Immature natural killer cell (primary cell): Measurements from ENCODE around the gene CNPY1. TPM values are rescaled to one million over a fixed set of nuclear protein-coding genes. Genes with fewer than 3 reads are reported as not detected.
"Not testable (repeated sequence)": the region's sequence is repeated elsewhere in the genome, so short reads cannot be mapped to it uniquely, and the experiment has no call there.

Experiments
- DNase-seq, 3 donors: peaks; one replicate each; pipeline ENCODE4 v3.0.0; 2022; ENCODE audit warnings: mixed read lengths in 1 of 3
- H3K27ac Mint-ChIP-seq, 6 donors: one replicate each; pipeline ENCODE4 v1.8.0; 2020; ENCODE audit warnings: mixed read lengths in 6 of 6, mild to moderate bottlenecking in 5 of 6, inconsistent platforms in 4 of 6, moderate library complexity in 3 of 6
- H3K27me3 Mint-ChIP-seq, 3 donors: one replicate each; pipeline ENCODE4 v1.8.0; 2020 to 2021; ENCODE audit warnings: low read depth in 3 of 3, mild to moderate bottlenecking in 3 of 3, mixed read lengths in 3 of 3, moderate library complexity in 3 of 3, inconsistent platforms in 1 of 3
- H3K36me3 Mint-ChIP-seq, 3 donors: one replicate each; pipeline ENCODE4 v1.8.0; 2020; ENCODE audit warnings: mixed read lengths in 3 of 3, inconsistent platforms in 2 of 3, mild to moderate bottlenecking in 2 of 3
- H3K4me1 Mint-ChIP-seq, 2 donors: one replicate each; pipeline ENCODE4 v1.8.0; 2020; ENCODE audit warnings: inconsistent platforms in 2 of 2, mild to moderate bottlenecking in 2 of 2, mixed read lengths in 2 of 2, moderate library complexity in 1 of 2
- H3K4me3 Mint-ChIP-seq, 5 donors: one replicate each; pipeline ENCODE4 v1.8.0; 2020; ENCODE audit warnings: mild to moderate bottlenecking in 5 of 5, mixed read lengths in 5 of 5, inconsistent platforms in 3 of 5, moderate library complexity in 3 of 5
- H3K9me3 Mint-ChIP-seq, 6 donors: one replicate each; pipeline ENCODE4 v1.8.0; 2020; ENCODE audit warnings: mild to moderate bottlenecking in 6 of 6, mixed read lengths in 6 of 6, inconsistent platforms in 4 of 6, moderate library complexity in 3 of 6
- polyA plus RNA-seq, 3 donors: library from polyadenylated mRNA; unstranded; fragments of 300-500 nt; fragmentation: Illumina TruSeq; gene quantifications; one replicate each; pipeline ENCODE4 v1.2.3, GENCODE V29; 2021

The CNPY1 gene
- polyA plus RNA-seq: not detected

DNA sequence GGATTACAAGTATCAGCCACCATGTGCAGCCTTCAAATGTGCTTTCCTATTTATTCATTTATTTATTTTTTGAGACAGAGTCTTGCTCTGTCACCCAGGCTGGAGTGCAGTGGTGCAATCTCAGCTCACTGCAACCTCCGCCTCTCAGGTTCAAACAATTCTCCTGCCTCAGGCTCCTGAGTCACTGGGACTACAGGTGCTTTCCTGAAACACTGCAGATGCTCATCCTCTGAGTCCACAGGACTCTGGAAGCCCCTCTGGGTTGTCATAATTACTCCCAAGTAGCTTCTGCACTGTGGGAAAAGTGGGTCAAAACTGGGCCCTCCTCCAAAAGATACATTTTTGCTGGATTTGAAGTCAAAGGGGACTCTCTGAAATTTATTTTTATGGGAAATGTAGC, at the start of gene CNPY1:
CNPY1 (minus strand) TSS at position 111 of the 400 bp plus-strand sequence. CDS start 630 bp downstream, outside the sequence.
- H3K9me3 Mint-ChIP-seq, H3K36me3 Mint-ChIP-seq, H3K27ac Mint-ChIP-seq, DNase-seq, H3K27me3 Mint-ChIP-seq, H3K4me3 Mint-ChIP-seq, H3K4me1 Mint-ChIP-seq: not testable (repeated sequence)

DNA sequence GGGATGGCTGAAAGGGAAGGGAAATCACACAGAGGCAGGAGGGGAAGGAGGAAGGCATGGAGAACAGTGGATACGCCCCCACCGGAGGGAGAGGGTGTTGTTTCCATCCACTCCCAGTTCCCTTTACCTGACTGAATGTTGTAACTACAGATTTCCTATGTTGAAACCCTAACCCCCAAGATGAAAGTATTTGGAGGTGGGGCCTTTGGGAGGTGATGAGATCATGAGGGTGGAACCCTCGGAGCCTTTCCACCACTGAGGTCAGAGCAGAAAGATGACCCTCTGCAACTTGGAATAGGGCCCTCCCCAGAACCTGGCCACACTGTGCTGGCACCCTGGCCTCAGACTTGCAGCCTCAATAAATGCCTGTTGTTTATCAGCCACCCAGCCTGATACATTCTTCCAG, 48.6 kb upstream of the CNPY1 start:
- Mint-ChIP-seq H3K36me3 (no peaks in the 10 kb centered on the region), H3K4me3 (no peak overlapping the region), H3K9me3 (no peaks in the 10 kb centered on the region), H3K4me1 (peaks cover 2 to 6% of the 10 kb centered on the region in 2 donors), H3K27ac (no peak overlapping the region), H3K27me3 (peaks cover 2 to 7% (median 5%) of the 10 kb centered on the region in 3 donors)
- DNase-seq: no peak

DNA sequence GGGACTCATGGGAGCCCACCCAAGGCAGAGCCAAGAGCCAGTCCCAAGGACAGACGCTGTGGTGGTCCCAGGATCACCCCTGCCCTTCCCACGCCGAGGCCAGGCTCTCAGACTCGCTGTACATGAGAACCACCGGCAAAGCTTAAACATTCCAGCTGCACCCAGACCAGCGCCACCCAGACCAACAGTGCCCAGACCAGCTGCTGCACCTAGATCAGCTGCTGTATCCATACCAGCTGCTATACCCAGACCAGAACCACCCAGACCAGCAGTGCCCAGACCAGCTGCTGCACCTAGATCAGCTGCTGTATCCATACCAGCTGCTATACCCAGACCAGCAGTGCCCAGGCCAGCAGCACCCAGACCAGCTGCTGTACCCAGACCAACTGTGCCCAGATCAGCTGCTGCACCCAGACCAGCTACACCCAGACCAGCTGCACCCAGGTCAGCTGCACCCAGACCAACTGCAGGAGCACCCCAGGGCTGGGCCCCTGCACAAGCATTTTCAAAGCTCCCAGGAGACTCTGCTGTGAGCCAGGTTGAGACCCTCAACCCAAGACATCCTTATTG, 47.9 kb upstream of the CNPY1 start:
- no peaks in the 10 kb centered on the region for H3K9me3 Mint-ChIP-seq
- no peak for DNase-seq
- H3K27ac Mint-ChIP-seq: no peak overlapping the region
- H3K27me3 Mint-ChIP-seq: peaks cover 2 to 7% (median 5%) of the 10 kb centered on the region in 3 donors
- H3K4me3 Mint-ChIP-seq: no peak overlapping the region
- no peaks in the 10 kb centered on the region for H3K36me3 Mint-ChIP-seq
- peaks cover 2 to 6% of the 10 kb centered on the region in 2 donors for H3K4me1 Mint-ChIP-seq

DNA sequence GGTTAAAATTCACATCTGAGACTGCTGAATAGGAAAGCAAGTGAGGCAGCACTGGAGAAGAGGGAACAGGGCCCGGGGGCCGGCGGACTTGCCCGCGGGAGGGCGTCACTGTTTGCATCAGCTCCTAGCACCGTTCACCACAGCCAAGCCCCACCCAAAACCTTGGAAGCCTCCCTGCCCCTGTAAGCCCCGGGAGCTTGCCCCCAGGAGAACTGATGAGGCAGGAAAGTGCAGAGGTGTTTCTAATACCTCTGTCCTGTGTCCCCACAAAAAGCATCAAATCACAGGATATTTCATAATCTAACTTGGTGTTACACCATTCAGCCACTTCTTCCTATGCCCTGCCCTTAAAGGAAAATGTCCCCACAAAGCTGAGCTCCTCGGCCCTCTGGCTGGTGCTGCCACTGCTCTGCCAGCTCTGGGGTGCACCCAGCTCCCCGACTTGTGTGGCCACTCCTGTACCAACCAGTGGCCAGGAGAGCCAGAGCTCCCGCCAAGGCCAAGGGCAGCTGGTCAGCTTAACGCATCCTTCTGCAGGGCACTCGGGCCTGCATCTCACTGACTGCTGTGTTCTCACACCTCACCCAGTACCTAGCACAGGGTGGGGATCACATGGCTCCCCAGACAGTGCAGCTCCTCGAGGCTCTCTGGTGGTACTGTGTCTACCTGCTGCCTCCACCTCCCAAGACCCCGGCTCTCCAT, 47.3 kb upstream of the CNPY1 start:
- Mint-ChIP-seq H3K4me1 (peaks cover 0 to under 1% of the 10 kb centered on the region in 2 donors), H3K4me3 (no peak overlapping the region), H3K36me3 (no peaks in the 10 kb centered on the region)

DNA sequence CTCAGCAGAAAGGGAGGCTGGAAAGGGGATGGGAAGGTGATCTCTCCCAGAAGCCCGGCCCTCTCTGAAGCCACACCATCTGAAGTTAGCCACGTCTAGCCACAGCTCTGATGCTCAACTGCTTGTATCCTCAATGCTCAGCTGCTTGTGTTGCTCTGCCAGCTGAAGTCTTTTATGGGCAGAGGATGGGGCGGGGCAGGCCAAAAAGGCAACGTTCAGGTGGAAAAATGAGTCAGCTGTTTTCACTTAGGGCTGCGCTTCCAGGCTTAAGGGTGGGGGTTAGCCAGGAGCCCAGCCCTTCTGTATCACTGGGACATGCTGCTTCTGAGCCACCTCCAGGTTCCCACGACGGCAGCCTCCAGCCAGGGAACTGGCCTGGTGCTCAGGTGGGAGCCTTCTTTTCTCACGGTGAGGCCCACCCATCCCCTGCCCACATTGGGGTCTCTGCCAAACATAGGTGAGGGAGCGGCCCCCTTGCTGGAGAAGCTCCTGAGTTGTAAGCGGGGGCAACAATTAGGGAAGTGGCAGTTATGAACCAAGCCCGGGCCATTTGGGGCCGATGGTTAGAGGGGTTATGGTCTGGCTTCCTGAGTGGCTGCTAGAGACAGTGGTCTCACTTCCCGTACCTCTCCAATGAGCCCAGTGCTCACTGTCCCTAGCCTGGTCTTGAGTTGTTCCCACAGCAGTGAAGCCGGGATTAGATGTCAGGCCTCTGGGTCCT, 44.9 kb upstream of the CNPY1 start:
- no peak for DNase-seq
- H3K9me3 Mint-ChIP-seq: peaks cover 0 to 1% (median 0%) of the 10 kb centered on the region in 6 donors
- no peaks in the 10 kb centered on the region for H3K36me3 Mint-ChIP-seq
- H3K27ac Mint-ChIP-seq: no peak overlapping the region
- H3K4me3 Mint-ChIP-seq: no peak overlapping the region
- peaks cover 5 to 15% (median 5%) of the 10 kb centered on the region in 3 donors for H3K27me3 Mint-ChIP-seq
- no peaks in the 10 kb centered on the region for H3K4me1 Mint-ChIP-seq

More for the DNA sequence above, 47.3 kb upstream of the CNPY1 start:
- no peak overlapping the region for H3K27ac Mint-ChIP-seq
- no peak for DNase-seq
- peaks cover 4% of the 10 kb centered on the region in 3 donors for H3K27me3 Mint-ChIP-seq
- H3K9me3 Mint-ChIP-seq: no peaks in the 10 kb centered on the region

DNA sequence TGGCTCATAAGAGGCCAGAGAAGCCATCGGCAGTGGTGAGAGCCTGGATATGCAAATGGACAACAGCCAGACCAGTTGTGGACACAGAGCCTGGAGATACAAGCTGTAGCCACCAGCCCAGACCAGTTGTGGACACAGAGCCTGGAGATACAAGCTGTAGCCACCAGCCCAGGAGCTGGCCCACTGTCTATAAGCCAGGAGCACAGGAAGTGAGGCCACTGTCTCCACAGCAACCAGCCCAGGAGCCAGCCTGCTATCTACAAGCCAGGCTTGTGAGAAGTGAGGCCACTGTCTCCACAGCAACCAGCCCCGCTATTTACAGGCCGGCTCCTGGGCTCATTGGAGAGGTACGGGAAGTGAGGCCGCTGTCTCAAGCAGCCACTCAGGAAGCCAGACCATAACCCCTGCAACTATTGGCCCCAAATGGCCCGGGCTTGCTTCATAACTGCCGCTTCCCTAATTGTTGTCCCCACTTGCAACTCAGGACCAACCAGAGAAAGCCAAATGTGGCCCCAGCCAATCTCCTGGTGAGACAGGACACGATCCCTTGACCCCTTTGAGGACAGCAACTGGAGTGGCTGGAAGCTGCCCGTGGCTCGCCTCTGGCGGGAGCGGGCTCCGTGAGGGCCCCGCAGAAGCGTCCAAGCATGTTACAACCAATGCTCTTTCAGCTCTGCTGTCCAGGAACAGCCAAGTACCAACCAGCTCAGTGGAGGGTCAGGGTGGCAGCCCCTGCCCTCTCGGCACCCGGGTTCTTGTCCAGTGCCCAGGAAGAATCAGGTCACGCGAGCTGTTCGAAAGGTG, 44.1 kb upstream of the CNPY1 start:
- peaks cover 5 to 19% (median 5%) of the 10 kb centered on the region in 3 donors for H3K27me3 Mint-ChIP-seq
- H3K27ac Mint-ChIP-seq: no peak overlapping the region

DNA sequence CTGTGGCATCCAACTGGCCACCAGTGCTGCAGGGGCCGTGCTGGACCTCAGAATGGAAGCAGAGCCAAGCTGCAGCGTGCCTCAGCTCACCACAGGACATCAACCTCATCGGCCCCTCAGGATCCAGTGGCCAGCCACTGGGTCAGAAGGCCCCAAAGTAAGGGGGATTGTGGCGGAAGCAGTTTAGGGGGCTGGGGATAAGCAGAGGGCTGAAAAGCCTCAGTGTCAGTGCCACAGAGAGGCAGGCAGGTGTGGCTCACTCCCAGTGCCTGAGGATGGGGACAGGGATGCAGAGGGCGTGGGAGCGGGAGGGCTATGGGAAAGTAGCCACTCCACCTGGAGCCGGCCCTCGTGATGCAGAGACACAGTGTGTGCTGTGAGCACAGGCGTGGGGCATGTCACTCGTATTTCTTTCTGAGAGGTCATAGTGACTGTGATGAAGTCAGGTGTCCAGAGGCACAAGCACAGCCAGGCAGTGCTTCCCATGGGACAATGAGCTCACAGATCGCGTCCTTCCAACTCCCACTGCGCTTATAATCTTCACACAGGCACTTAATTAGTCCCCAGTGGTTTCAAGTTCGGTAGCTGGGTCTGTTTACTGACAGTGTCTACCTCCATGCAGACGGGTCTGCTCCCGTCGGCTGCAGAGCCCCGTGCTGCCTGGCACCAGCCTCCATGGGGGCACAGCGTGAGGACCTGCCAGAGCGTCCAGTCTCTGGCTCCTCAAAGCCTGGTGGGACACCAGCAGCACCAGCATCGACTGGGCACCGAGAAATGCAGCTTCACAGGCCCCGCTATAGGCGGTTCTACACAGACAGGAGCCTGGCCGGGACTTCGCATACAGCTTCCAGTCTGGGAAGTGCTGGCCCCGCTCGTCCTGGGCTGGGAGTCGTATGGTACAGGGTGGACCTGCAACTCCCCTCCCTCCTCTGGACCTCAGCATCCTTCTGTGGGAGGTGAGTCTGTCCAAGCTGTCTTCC, 42.9 kb upstream of the CNPY1 start:
- H3K9me3 Mint-ChIP-seq: peaks cover 0 to 2% (median 0%) of the 10 kb centered on the region in 6 donors
- no peak overlapping the region for H3K4me3 Mint-ChIP-seq
- H3K36me3 Mint-ChIP-seq: no peaks in the 10 kb centered on the region
- no peaks in the 10 kb centered on the region for H3K4me1 Mint-ChIP-seq
- no peak overlapping the region for H3K27ac Mint-ChIP-seq
- peaks cover 5 to 19% (median 5%) of the 10 kb centered on the region in 3 donors for H3K27me3 Mint-ChIP-seq
- DNase-seq: no peak

More for the DNA sequence above, 44.1 kb upstream of the CNPY1 start:
- H3K4me1 Mint-ChIP-seq: no peaks in the 10 kb centered on the region
- H3K36me3 Mint-ChIP-seq: no peaks in the 10 kb centered on the region
- DNase-seq: no peak
- no peak overlapping the region for H3K4me3 Mint-ChIP-seq
- H3K9me3 Mint-ChIP-seq: peaks cover 0 to 2% (median 0%) of the 10 kb centered on the region in 6 donors

DNA sequence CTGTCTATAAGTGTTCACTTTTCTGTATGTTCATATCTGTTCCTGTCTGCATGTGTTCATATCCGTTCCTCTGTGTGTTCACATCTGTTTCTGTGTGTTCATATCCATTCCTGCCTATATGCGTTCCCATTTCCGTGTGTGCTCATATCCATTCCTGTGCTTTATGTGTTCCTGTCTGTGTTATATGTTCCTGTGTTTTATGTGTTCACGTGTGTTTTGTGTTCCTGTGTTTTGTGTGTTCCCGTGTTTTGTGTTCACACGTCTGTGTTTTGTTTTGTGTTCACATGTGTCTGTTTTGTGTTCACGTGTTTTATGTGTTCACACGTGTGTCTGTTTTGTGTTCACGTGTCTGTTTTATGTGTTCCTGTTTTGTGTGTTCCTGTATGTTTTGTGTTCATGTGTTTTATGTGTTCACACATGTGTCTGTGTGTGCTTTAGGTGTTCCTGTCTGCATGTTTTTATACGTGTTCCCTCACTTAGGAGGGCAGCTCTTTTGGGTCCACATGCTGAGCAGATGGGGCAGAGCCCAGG, 42.2 kb upstream of the CNPY1 start:
- peaks cover 5 to 23% (median 6%) of the 10 kb centered on the region in 3 donors for H3K27me3 Mint-ChIP-seq
- DNase-seq: no peak
- no peaks in the 10 kb centered on the region for H3K4me1 Mint-ChIP-seq
- peaks cover 0 to 2% (median 0%) of the 10 kb centered on the region in 6 donors for H3K9me3 Mint-ChIP-seq
- no peak overlapping the region for H3K4me3 Mint-ChIP-seq
- H3K27ac Mint-ChIP-seq: no peak overlapping the region
- no peaks in the 10 kb centered on the region for H3K36me3 Mint-ChIP-seq

DNA sequence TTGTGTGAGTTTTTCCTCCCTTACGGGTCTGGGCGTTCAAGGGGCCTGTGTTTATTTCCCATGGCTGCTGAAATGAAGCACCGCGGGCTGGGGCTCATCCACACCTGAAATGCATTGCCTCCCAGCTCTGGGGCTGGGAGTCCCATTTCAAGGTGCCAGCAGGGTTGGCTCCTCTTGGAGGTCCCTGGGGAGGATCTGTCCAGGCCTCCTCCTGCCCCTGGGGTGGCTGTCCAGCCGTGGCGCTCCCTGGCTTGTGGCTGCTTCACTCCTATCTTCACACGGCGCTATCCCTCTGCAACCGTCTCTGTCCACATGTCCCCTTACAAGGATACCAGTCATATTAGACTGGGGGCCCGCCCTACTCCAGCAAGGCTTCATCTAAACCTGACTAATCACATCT, 41.1 kb upstream of the CNPY1 start:
- no peak for DNase-seq
- peaks cover 2 to 27% (median 6%) of the 10 kb centered on the region in 3 donors for H3K27me3 Mint-ChIP-seq
- H3K36me3 Mint-ChIP-seq: no peaks in the 10 kb centered on the region
- H3K27ac Mint-ChIP-seq: no peak overlapping the region
- no peak overlapping the region for H3K4me3 Mint-ChIP-seq
- no peaks in the 10 kb centered on the region for H3K4me1 Mint-ChIP-seq
- H3K9me3 Mint-ChIP-seq: peaks cover 0 to 2% (median 0%) of the 10 kb centered on the region in 6 donors

DNA sequence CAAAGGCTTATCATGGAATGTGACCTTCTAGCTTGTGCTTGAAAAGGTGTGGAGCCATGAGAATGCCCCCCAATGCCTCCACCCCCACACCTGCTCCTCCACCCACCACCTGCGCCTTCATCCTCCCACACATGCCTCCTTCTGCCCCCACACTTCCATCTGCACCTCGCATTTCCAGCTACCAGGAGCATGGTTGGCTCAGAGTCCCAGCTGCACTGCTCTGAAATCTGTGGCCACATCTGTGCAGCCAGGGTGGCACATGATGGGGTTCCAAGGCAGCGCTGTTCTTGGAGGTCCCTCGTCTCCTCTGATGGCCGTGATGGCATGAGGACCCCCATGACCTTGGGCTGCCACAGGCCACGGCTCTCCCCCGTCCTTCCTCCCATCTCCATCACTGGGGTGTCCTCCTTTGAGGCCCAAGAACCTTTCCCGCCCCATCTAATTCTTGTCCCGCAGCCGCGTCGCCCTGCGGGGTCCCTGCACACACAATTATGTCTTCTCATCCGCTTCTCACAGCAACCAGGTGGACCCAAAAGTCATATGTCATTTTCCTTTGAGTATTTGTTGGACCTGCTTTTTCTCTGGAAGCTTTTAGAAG, 40.6 kb upstream of the CNPY1 start:
- no peak overlapping the region for H3K27ac Mint-ChIP-seq

DNA sequence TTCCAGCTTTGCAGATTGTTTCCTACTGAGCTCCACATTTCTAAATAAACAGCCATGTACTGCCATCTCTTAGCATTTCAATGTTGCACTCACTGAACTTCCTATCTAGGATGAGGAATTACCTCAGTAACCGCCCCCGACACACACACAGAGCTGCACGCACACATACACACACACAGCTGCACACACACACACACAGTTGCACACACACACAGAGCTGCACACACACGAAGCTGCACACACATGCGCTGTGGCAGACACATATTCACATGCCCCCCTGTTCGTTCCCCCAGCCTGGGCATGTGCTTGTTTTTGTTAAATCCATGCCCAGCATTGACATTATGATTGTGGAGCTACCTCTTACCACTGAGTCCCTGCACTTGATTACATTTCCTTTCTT, 39.6 kb upstream of the CNPY1 start:
- peak overlapping the region in 1 of 6 donors; percentile 29 for H3K27ac Mint-ChIP-seq
- no peaks in the 10 kb centered on the region for H3K4me1 Mint-ChIP-seq
- no peaks in the 10 kb centered on the region for H3K36me3 Mint-ChIP-seq
- H3K27me3 Mint-ChIP-seq: peaks cover 2 to 28% (median 5%) of the 10 kb centered on the region in 3 donors
- no peak overlapping the region for H3K4me3 Mint-ChIP-seq
- DNase-seq: no peak
- peaks cover 0 to 2% (median 0%) of the 10 kb centered on the region in 6 donors for H3K9me3 Mint-ChIP-seq

More for the DNA sequence above, 40.6 kb upstream of the CNPY1 start:
- Mint-ChIP-seq H3K36me3 (no peaks in the 10 kb centered on the region), H3K4me1 (no peaks in the 10 kb centered on the region), H3K4me3 (no peak overlapping the region), H3K27me3 (peaks cover 2 to 27% (median 6%) of the 10 kb centered on the region in 3 donors), H3K9me3 (peaks cover 0 to 2% (median 0%) of the 10 kb centered on the region in 6 donors)
- DNase-seq: no peak

DNA sequence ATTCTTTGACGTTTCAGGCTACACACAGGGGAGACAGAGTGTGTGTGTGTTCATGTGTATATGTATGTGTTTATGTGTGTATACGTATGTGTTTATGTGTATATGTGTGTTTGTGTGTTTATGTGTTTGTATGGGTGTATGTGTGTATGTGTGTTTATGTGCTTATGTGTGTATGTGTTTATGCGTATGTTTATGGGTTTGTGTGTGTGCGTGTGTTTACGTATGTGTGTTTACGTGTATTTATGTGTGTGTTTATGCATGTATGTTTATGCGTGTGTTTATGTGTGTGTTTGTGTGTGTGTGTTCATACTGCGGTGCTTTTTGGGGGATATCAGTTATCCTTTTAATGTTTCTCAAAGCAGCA, 39.2 kb upstream of the CNPY1 start:
- Mint-ChIP-seq H3K4me1 (no peaks in the 10 kb centered on the region), H3K4me3 (no peak overlapping the region), H3K9me3 (peaks cover 0 to 2% (median 0%) of the 10 kb centered on the region in 6 donors), H3K27ac (no peak overlapping the region), H3K36me3 (no peaks in the 10 kb centered on the region), H3K27me3 (peaks cover 2 to 28% (median 5%) of the 10 kb centered on the region in 3 donors)
- DNase-seq: no peak
